ENCODE measurements around the gene HMGB4.
A peak's percentile ranks its signal among the peaks of the same experiment; 100 is the strongest.

The HMGB4 gene

DNA sequence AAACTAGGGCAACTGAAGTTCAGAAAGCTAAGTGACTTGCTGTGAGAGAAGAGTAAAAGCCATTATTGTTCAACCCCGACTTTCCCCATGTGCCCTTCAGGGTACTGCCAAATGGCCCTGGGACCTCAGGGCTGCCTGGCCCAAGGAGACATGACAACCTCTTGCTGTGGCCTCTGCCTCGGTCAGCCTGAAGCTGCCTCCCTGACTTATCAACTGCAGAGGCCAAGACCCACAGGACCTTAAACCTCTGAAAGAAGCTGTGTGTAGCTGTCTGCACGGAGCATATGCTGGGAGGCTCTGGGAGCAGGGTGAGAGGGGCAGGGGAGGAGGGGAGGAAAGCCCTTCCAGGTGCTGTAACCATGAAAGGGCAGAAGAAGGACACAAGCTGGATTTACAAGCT, 35.9 kb downstream of the HMGB4 start:
- no peak for DNase-seq

DNA sequence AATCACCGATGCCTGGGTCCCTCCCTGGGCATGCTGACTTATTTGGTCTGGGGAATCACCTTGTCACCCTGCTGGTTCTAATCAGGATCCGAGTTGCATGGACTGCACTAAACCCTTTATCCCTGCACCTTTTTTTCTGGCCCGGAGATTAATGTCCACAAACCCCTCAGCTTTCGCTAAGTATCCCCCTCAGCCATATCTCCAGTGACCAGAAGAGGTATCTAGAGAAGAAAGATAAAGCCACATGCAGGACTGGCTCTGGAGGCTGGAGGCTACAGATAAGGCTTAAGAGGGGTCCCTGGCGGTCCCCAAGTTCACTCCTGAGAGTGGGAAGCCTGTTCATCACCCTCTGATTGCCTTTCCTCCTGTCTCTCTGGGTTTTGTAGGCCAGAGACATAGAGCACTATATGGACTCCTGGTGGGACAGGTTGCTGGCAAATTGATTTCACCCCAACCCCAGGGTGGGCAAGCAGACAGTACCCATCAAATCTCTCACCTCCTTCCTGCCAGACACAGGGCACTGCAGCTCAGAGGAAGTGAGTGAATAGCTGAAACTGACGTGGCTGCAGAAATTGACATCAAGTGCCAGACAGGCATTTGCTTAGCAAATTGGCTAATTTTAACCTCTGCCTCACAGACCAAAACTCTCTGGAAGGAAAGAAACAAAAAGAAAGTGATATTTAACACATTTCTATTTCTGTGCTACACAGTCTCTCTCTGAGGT, 38.8 kb downstream of the HMGB4 start:
- DNase-seq, result peak; percentile 54

DNA sequence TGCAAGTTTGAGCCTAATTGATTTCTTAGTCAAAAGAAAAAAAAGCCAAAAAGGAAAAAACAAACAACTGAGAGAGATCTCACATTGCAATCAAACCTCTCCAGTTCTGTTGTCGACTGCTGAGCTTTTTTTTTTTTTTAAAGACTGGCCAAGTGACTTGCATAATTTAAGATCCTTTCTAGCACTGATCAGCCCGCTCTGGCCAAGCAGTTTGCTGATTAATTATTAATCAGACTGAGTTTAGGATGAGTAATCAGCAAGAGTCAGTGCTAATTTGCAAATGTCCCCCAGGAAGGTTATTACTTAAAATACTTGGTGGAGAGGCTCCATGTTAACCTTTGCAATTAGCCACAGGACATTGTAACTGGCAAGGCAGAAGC, 39.3 kb downstream of the HMGB4 start:
- DNase-seq, result peak; percentile 54

DNA sequence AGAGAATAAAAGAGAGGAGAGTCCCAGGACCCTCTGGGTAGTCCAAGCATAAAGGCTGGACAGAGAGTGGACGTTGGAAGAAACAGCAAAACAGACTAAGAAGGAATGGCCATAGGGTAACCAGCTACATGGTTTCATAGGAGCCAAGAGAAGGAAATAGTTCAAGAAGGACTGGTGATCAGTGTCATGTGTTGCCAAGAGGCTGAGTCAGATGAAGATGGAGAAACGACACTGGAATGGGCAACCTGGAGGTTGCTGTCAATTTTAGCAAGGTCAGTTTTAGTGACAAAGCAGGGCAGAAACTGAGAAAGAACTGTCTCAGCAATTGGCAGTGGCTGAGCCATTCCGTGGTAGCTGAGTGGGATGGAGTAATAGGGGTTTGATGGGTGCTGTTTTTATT, 41.4 kb downstream of the HMGB4 start:
- DNase-seq, result no peak

DNA sequence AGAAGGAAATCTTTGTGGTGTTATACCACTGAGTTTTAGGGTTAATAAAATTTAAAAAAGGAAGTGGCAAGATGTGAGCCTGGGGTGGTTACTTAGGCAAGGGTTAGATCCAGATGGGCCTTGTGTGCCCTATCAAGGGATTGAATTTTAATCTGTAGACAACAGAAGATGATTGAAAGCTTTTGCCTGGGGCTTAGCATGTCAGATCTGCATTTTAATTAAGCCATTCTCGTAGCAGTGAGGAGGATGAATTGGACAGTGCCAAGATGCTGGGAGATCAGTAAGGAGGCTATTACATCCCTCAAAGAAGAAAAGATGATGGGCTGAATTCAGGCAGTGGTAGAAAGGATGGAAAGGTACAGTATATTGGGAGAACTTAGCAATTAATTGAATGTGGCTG, 42.3 kb downstream of the HMGB4 start:
- no peak for DNase-seq

DNA sequence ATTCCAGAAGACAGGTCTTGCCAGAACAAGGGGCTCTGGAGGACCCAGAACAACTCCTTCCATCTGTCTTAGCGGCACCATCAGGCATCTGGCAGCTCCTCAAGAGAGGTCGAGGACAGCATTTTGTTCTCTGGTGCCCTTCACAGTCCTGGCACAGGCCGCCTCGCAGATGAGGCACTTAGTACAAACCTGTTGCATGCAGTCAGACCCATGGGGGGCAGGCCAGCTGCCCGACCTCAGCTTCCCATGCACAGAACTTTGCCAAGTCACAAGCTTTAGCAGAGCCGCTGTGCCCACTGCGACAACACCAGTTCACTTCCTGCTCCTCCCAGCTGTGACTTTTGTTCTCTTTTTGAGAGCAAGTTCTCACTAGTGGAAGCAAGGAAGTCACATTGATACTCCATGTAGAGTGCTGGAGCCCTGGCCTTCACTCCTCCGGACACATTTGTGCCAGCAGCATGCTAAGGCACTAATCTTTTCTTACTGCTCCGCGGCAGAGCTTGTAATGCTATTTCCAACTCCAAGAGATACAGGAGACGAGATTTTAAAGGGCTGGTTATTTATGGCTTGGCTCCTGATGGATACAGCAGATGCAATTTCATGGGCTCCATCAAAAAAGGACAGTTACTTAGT, 44.6 kb downstream of the HMGB4 start:
- DNase-seq, result no peak
